K562 (cell line): ENCODE results near the gene PSMD13. TPM values are rescaled to one million over a fixed set of nuclear protein-coding genes. Genes with fewer than 3 reads are reported as not detected.

Experiments used
- BRD4 ChIP-seq: fragments of 200-600 bp; sonication (generic); IDR thresholded peaks from 2 replicates; pipeline ENCODE4 v1.6.1; 2017; ENCODE audit warnings: inconsistent platforms
- CBX2 ChIP-seq: fragments of 200-600 bp; sonication (generic); IDR thresholded peaks from one replicate; pipeline ENCODE4 v1.6.1; 2012; ENCODE audit warnings: mild to moderate bottlenecking, low read length, inconsistent platforms; ENCODE audit not compliant: insufficient read depth, poor library complexity, severe bottlenecking
- CC2D1A ChIP-seq: fragments of 450-650 bp; IDR thresholded peaks from 2 replicates; pipeline ENCODE4 v1.6.1; 2017; ENCODE audit warnings: mild to moderate bottlenecking
- ETV1 ChIP-seq: fragments of 450-650 bp; conservative IDR thresholded peaks from 2 replicates; pipeline ENCODE4 v1.6.1; 2016; ENCODE audit warnings: missing genetic modification characterization, control low read depth, low read depth, missing compliant biosample characterization
- MEF2A ChIP-seq: IDR thresholded peaks from 2 replicates; pipeline ENCODE4 v1.6.1; 2011; ENCODE audit warnings: low read depth, mild to moderate bottlenecking, low read length, moderate library complexity; ENCODE audit not compliant: control insufficient read depth
- MTA2 ChIP-seq: fragments of 450-650 bp; IDR thresholded peaks from 2 replicates; pipeline ENCODE4 v1.6.1; 2016; ENCODE audit warnings: low read depth
- NR3C1 ChIP-seq: sonication (generic); formaldehyde crosslinking; IDR thresholded peaks from 2 replicates; pipeline ENCODE4 v1.8.1; 2022; ENCODE audit warnings: missing genetic modification reagents
- PHB2 ChIP-seq: fragments of 450-650 bp; IDR thresholded peaks from 2 replicates; pipeline ENCODE4 v1.6.1; 2017; ENCODE audit warnings: low read depth
- POLR3A ChIP-seq: IDR thresholded peaks from 2 replicates; pipeline ENCODE4 v1.6.1; 2011; ENCODE audit warnings: borderline replicate concordance, mild to moderate bottlenecking, moderate library complexity; ENCODE audit not compliant: insufficient read length, insufficient read depth; ENCODE audit errors: extremely low read depth
- SMARCA4 ChIP-seq: fragments of 450-650 bp; IDR thresholded peaks from 2 replicates; pipeline ENCODE4 v1.6.1; 2016
- SNAPC5 ChIP-seq: fragments of 250-450 bp; sonication (Bioruptor Pico); IDR thresholded peaks from 2 replicates; pipeline ENCODE4 v1.8.0; 2021; ENCODE audit warnings: moderate library complexity, mild to moderate bottlenecking, inconsistent platforms
- SP1 ChIP-seq: sonication (generic); formaldehyde crosslinking; IDR thresholded peaks from 2 replicates; pipeline ENCODE4 v1.8.1; 2022; ENCODE audit warnings: mild to moderate bottlenecking, missing genetic modification reagents
- SREBF1 ChIP-seq: fragments of 150-350 bp; IDR thresholded peaks from 2 replicates; pipeline ENCODE4 v1.6.1; 2014; ENCODE audit warnings: antibody characterized with exemption, low read depth, low read length, borderline replicate concordance
- ZC3H4 ChIP-seq: sonication (generic); formaldehyde crosslinking; IDR thresholded peaks from 2 replicates; pipeline ENCODE4 v1.9.0; 2021; ENCODE audit warnings: missing genetic modification reagents, borderline replicate concordance
- ZFP30 ChIP-seq: fragments of 250-450 bp; sonication (Bioruptor Pico); IDR thresholded peaks from 2 replicates; pipeline ENCODE4 v1.8.0; 2022; ENCODE audit warnings: moderate library complexity, mild to moderate bottlenecking, inconsistent platforms, borderline replicate concordance
- ZNF143 ChIP-seq: sonication (generic); formaldehyde crosslinking; IDR thresholded peaks from 2 replicates; pipeline ENCODE4 v1.9.0; 2022; ENCODE audit warnings: mild to moderate bottlenecking, missing genetic modification reagents
- ZNF175 ChIP-seq: fragments of 200-800 bp; sonication (Bioruptor generic); IDR thresholded peaks from 2 replicates; pipeline ENCODE4 v1.6.1; 2016; ENCODE audit warnings: low read depth, mild to moderate bottlenecking, missing genetic modification characterization, missing compliant biosample characterization
- ZNF239 ChIP-seq: fragments of 250-450 bp; sonication (Bioruptor Pico); IDR thresholded peaks from 2 replicates; pipeline ENCODE4 v1.4.0; 2020; ENCODE audit warnings: mild to moderate bottlenecking
- ZNF395 ChIP-seq: fragments of 200-800 bp; sonication (Bioruptor generic); IDR thresholded peaks from 2 replicates; pipeline ENCODE4 v1.6.1; 2017; ENCODE audit warnings: missing genetic modification characterization, missing compliant biosample characterization
- ZNF518B ChIP-seq: fragments of 250-450 bp; sonication (Bioruptor Pico); IDR thresholded peaks from 2 replicates; pipeline ENCODE4 v1.5.0; 2021; ENCODE audit warnings: mild to moderate bottlenecking, moderate library complexity
- ZNF561 ChIP-seq: fragments of 450-650 bp; formaldehyde crosslinking; conservative IDR thresholded peaks from 2 replicates; pipeline ENCODE4 v1.4.0; 2020; ENCODE audit warnings: mild to moderate bottlenecking, moderate library complexity
- ZNF696 ChIP-seq: fragments of 250-450 bp; sonication (Bioruptor Pico); conservative IDR thresholded peaks from 2 replicates; pipeline ENCODE4 v1.4.0; 2020; ENCODE audit warnings: mild to moderate bottlenecking, moderate library complexity
- ZNF77 ChIP-seq: fragments of 250-450 bp; sonication (Bioruptor Pico); IDR thresholded peaks from 2 replicates; pipeline ENCODE4 v1.5.0; 2020
- ZNF830 ChIP-seq: fragments of 250-450 bp; sonication (Bioruptor Pico); IDR thresholded peaks from 2 replicates; pipeline ENCODE4 v1.5.0; 2021; ENCODE audit warnings: mild to moderate bottlenecking
- ZSCAN32 ChIP-seq: fragments of 450-650 bp; formaldehyde crosslinking; IDR thresholded peaks from 2 replicates; pipeline ENCODE4 v1.4.0; 2020; ENCODE audit warnings: mild to moderate bottlenecking, moderate library complexity
- polyA plus RNA-seq, 8 experiments: library from polyadenylated mRNA; depleted of rRNA in 4 of 8; stranded (reverse) in 5 of 8; unstranded in 3 of 8; fragments of >200 nt; fragmentation: Nextera tagmentation in 2 of 8; fragmentation: Illumina TruSeq in 1 of 8; extraction: Ambion mirVana in 2 of 8; extraction: Trizol in 1 of 8; gene quantifications; 2 replicates each; pipeline versions ENCODE4 v1.2.1 to v1.2.3, GENCODE V29; 2011 to 2014; ENCODE audit warnings: inconsistent platforms in 1 of 8, missing spikeins in 1 of 8
- total RNA-seq, 7 experiments: library from RNA; depleted of rRNA in 6 of 7; stranded (reverse); fragments of >200 nt in 6 of 7; fragmentation: Illumina TruSeq in 2 of 7; extraction: Trizol in 2 of 7; gene quantifications; 2 replicates each; pipeline versions ENCODE4 v1.2.1 to v1.2.3, GENCODE V29; 2011 to 2021; ENCODE audit warnings: low replicate concordance in 1 of 7

The PSMD13 gene
- total and polyA plus RNA-seq, 9 of the 15 experiments (the other 6 are each of a cell fraction or from before 2014, with no cell fraction given) = 185 to 383 (median 267) TPM

- TF ChIP-seq ZNF696 (CRISPR knock-in tag) (no peak), SMARCA4 (peak; percentile 58; the same call in 1 of the 2 replicates), CC2D1A (no peak), ZC3H4 (CRISPR knock-in tag) (no peak), ZNF830 (CRISPR knock-in tag) (no peak), SNAPC5 (CRISPR knock-in tag) (no peak), ZNF175 (CRISPR knock-in tag) (peak; percentile 84), ZNF143 (CRISPR knock-in tag) (no peak), MEF2A (no peak), ZFP30 (CRISPR knock-in tag) (no peak), CBX2 (no peak), SREBF1 (no peak), ZNF561 (no peak), ZNF77 (no peak), PHB2 (no peak), POLR3A (no peak), NR3C1 (CRISPR knock-in tag) (no peak), BRD4 (peak; percentile 79; the same call in 1 of the 2 replicates), ETV1 (tag) (no peak), ZNF518B (no peak), SP1 (CRISPR knock-in tag) (no peak; the same call in none of the 2 replicates), ZNF395 (peak; percentile 31; the same call in 1 of the 2 replicates), ZNF239 (no peak), ZSCAN32 (CRISPR knock-in tag) (peak; percentile 70), MTA2 (no peak; the same call in 1 of the 2 replicates)
These were observed 32.5 kb downstream of the PSMD13 start (continued) for GRCh38 chr11:269146-269890.
